Osteocyte (in vitro differentiated cells): ENCODE measurements around the gene ITPR1. TPM values are rescaled to one million over a fixed set of nuclear protein-coding genes. Genes with fewer than 3 reads are reported as not detected.

ENCODE experiments used
- DNase-seq: peaks from one replicate; pipeline ENCODE4 v3.0.0; 2021; ENCODE audit warnings: mixed read lengths; ENCODE audit not compliant: unreplicated experiment; ENCODE audit errors: extremely low spot score
- H3K27ac Mint-ChIP-seq: one replicate; pipeline ENCODE4 v1.8.0; 2021; ENCODE audit warnings: mild to moderate bottlenecking, mixed read lengths; ENCODE audit not compliant: unreplicated experiment
- H3K27me3 Mint-ChIP-seq: one replicate; pipeline ENCODE4 v1.8.0; 2021; ENCODE audit warnings: mixed read lengths; ENCODE audit not compliant: unreplicated experiment
- H3K36me3 Mint-ChIP-seq: one replicate; pipeline ENCODE4 v1.8.0; 2021; ENCODE audit warnings: mixed read lengths; ENCODE audit not compliant: unreplicated experiment
- H3K4me1 Mint-ChIP-seq: one replicate; pipeline ENCODE4 v1.8.0; 2021; ENCODE audit warnings: mixed read lengths; ENCODE audit not compliant: unreplicated experiment
- H3K4me3 Mint-ChIP-seq: one replicate; pipeline ENCODE4 v1.8.0; 2021; ENCODE audit warnings: mild to moderate bottlenecking, moderate library complexity, mixed read lengths; ENCODE audit not compliant: unreplicated experiment
- H3K9me3 Mint-ChIP-seq: one replicate; pipeline ENCODE4 v1.8.0; 2021; ENCODE audit warnings: mixed read lengths; ENCODE audit not compliant: unreplicated experiment
- total RNA-seq: library from RNA; stranded (reverse); gene quantifications from 2 replicates; pipeline ENCODE4 v1.2.1, GENCODE V29; 2021
- TF ChIP-seq, protein P1 (sequence below): fragments of 200-600 bp; sonication (generic); IDR thresholded peaks from 2 replicates; pipeline ENCODE4 v1.5.0; 2021; ENCODE audit warnings: antibody characterized with exemption, mild to moderate bottlenecking, moderate library complexity

Gene ITPR1
- total RNA-seq, 1 donor from 2014 or later = 34.3 TPM

GRCh38 chr3:4684976-4685375 lies 191.8 kb downstream of the ITPR1 start:
- Mint-ChIP-seq H3K9me3 (peaks cover 6% of the 10 kb centered on the region), H3K27me3 (no peaks in the 10 kb centered on the region), H3K4me3 (no peak overlapping the region), H3K27ac (no peak overlapping the region), H3K4me1 (no peaks in the 10 kb centered on the region), H3K36me3 (peaks cover 10% of the 10 kb centered on the region)
- DNase-seq = no peak
- TF ChIP-seq, protein P1, sequence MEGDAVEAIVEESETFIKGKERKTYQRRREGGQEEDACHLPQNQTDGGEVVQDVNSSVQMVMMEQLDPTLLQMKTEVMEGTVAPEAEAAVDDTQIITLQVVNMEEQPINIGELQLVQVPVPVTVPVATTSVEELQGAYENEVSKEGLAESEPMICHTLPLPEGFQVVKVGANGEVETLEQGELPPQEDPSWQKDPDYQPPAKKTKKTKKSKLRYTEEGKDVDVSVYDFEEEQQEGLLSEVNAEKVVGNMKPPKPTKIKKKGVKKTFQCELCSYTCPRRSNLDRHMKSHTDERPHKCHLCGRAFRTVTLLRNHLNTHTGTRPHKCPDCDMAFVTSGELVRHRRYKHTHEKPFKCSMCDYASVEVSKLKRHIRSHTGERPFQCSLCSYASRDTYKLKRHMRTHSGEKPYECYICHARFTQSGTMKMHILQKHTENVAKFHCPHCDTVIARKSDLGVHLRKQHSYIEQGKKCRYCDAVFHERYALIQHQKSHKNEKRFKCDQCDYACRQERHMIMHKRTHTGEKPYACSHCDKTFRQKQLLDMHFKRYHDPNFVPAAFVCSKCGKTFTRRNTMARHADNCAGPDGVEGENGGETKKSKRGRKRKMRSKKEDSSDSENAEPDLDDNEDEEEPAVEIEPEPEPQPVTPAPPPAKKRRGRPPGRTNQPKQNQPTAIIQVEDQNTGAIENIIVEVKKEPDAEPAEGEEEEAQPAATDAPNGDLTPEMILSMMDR = no peak

DNA sequence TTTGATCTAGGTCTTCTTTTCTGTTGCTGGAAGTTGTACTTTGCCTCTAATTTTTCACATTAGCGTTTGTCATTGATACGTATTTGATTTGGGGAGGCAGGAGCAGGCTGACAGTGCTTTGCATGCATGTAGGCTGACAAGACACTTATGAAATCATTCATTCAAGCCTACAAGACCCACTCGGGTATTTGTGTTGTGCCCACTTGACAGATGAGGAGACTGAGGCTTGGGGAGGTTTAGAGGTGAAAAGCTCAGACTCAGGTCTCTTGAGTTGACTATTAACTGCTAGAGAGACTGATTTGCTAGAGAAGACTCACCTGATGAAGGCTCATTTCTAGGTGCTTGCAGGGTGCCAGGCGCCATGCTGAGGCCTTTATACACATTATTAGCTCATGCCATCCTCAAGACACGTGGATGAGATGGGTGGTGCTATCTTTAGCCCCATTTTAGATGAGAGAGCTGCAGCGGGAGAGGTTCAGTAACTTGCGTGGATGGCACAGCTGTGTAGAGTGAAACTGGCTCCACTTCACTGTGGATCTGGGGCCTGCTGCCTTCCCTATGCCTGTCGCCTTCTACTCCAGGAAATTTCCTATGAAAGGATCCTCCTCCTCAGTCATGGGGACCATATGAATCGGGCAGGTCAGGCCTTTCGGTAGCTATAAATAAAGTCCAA lies 192.7 kb downstream of the ITPR1 start:
- no peak for DNase-seq
- Mint-ChIP-seq H3K4me1 (no peaks in the 10 kb centered on the region), H3K9me3 (peaks cover 6% of the 10 kb centered on the region), H3K4me3 (no peak overlapping the region), H3K27me3 (no peaks in the 10 kb centered on the region), H3K27ac (no peak overlapping the region), H3K36me3 (peaks cover 11% of the 10 kb centered on the region)
- TF ChIP-seq, protein P1 = no peak

GRCh38 chr3:4686619-4687018 lies 193.5 kb downstream of the ITPR1 start:
- TF ChIP-seq, protein P1 = no peak
- H3K4me1 Mint-ChIP-seq = no peaks in the 10 kb centered on the region

DNA sequence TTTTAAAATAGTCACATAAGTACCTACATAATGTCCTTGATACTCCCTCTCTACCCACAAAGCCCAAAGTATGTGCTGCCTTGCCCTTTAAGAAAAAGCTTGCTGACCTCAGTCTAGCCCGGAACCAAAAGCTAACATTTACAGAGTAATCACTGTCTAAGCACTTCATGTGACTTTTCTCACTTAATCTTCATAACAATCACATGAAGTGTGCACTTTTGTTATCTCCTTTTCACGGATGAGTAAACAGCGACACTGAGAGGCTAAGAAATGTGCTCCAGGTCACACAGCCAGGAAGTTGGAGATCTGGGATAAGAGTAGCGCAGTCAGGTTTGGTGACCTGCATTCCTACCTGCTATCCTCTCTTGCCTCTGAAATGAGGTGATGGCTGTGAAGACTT lies 194.0 kb downstream of the ITPR1 start:
- Mint-ChIP-seq H3K36me3 (peaks cover 13% of the 10 kb centered on the region), H3K27me3 (no peaks in the 10 kb centered on the region), H3K9me3 (peaks cover 6% of the 10 kb centered on the region), H3K4me3 (no peak overlapping the region), H3K4me1 (no peaks in the 10 kb centered on the region), H3K27ac (no peak overlapping the region)
- TF ChIP-seq, protein P1 = no peak
- no peak for DNase-seq

More at GRCh38 chr3:4686619-4687018, 193.5 kb downstream of the ITPR1 start:
- no peak overlapping the region for H3K4me3 Mint-ChIP-seq
- no peaks in the 10 kb centered on the region for H3K27me3 Mint-ChIP-seq
- peaks cover 6% of the 10 kb centered on the region for H3K9me3 Mint-ChIP-seq
- DNase-seq = no peak
- H3K27ac Mint-ChIP-seq = no peak overlapping the region
- peaks cover 13% of the 10 kb centered on the region for H3K36me3 Mint-ChIP-seq

DNA sequence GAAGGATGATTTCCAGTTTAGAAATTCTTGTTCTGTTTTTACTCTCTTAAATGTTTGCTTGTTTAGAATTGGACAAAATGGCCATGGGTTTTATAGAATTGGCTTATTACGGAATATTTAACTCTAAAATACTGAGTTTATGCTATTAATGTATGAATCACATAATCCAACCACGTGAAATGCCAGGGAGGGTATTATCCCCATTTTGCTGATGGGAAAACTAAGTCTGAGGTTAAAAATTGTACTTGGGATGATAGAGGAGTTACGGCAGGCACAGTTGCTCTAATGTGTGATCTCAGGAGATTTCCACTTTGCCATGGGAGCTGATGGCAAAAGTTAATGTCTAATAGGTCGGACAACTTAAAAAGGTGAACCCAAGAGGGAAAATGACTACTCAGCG lies 194.4 kb downstream of the ITPR1 start:
- Mint-ChIP-seq H3K9me3 (peaks cover 6% of the 10 kb centered on the region), H3K27me3 (no peaks in the 10 kb centered on the region), H3K4me1 (no peaks in the 10 kb centered on the region), H3K27ac (no peak overlapping the region), H3K36me3 (peaks cover 16% of the 10 kb centered on the region), H3K4me3 (no peak overlapping the region)
- no peak for DNase-seq
- TF ChIP-seq, protein P1 = no peak
